HepG2 (cell line): Measurements from ENCODE around the gene PRDX5. TPM values are rescaled to one million over a fixed set of nuclear protein-coding genes. Genes with fewer than 3 reads are reported as not detected.

Experiments
- ARNTL ChIP-seq: sonication (generic); formaldehyde crosslinking; IDR thresholded peaks from 2 replicates; pipeline ENCODE4 v1.4.0; 2020; ENCODE audit warnings: mild to moderate bottlenecking, missing genetic modification reagents
- EP300 ChIP-seq, 3 experiments: sonication (generic) in 1 of 3; formaldehyde crosslinking in 1 of 3; IDR thresholded peaks; 2 replicates each; pipeline versions ENCODE4 v1.5.1 to v1.6.1; 2011 to 2020; ENCODE audit warnings: low read depth in 2 of 3, low read length in 2 of 3, borderline replicate concordance in 1 of 3, improper control_type of control experiment in 1 of 3, mild to moderate bottlenecking in 1 of 3, missing genetic modification reagents in 1 of 3, moderate library complexity in 1 of 3
- FOXO1 ChIP-seq: sonication (generic); formaldehyde crosslinking; IDR thresholded peaks from 2 replicates; pipeline ENCODE4 v1.4.0; 2020; ENCODE audit warnings: missing genetic modification reagents
- NCOA2 ChIP-seq: sonication (generic); formaldehyde crosslinking; IDR thresholded peaks from 2 replicates; pipeline ENCODE4 v1.8.0; 2022; ENCODE audit warnings: inconsistent platforms
- NFYC ChIP-seq: IDR thresholded peaks from 2 replicates; pipeline ENCODE4 v1.6.1; 2016; ENCODE audit warnings: missing genetic modification reagents, missing compliant biosample characterization
- PHF5A ChIP-seq: IDR thresholded peaks from one replicate; pipeline ENCODE4 v1.6.1; 2018; ENCODE audit warnings: low read depth, missing genetic modification reagents; ENCODE audit not compliant: unreplicated experiment
- SMYD3 ChIP-seq: sonication (generic); formaldehyde crosslinking; IDR thresholded peaks from 2 replicates; pipeline ENCODE4 v1.8.1; 2023; ENCODE audit warnings: mild to moderate bottlenecking, missing genetic modification reagents
- ZC3H4 ChIP-seq: sonication (generic); formaldehyde crosslinking; IDR thresholded peaks from 2 replicates; pipeline ENCODE4 v1.4.0; 2020; ENCODE audit warnings: missing genetic modification reagents, borderline replicate concordance
- ZNF343 ChIP-seq: sonication (generic); formaldehyde crosslinking; IDR thresholded peaks from 2 replicates; pipeline ENCODE4 v1.4.0; 2020; ENCODE audit warnings: mild to moderate bottlenecking, missing genetic modification reagents
- ZNF556 ChIP-seq: sonication (generic); formaldehyde crosslinking; IDR thresholded peaks from 2 replicates; pipeline ENCODE4 v1.4.0; 2020; ENCODE audit warnings: mild to moderate bottlenecking, missing genetic modification reagents, borderline replicate concordance
- polyA plus RNA-seq, 8 experiments: library from polyadenylated mRNA; depleted of rRNA in 3 of 8; stranded (reverse) in 7 of 8; unstranded in 1 of 8; fragments of >200 nt; fragmentation: Illumina TruSeq in 4 of 8; extraction: Trizol in 4 of 8; gene quantifications; 2 replicates each; pipeline versions ENCODE4 v1.2.1 to v1.2.3, GENCODE V29; 2011 to 2016; ENCODE audit warnings: low read depth in 4 of 8, missing spikeins in 1 of 8, mixed read lengths in 1 of 8; ENCODE audit not compliant: insufficient read depth in 1 of 8
- total RNA-seq, 5 experiments: library from RNA; depleted of rRNA; stranded (reverse); fragments of >200 nt; fragmentation: Illumina TruSeq; extraction: Trizol; gene quantifications; 2 replicates each; pipeline ENCODE4 v1.2.3, GENCODE V29; 2016; ENCODE audit warnings: low read depth in 1 of 5
- TF ChIP-seq, protein P1 (sequence below): sonication (generic); formaldehyde crosslinking; IDR thresholded peaks from 2 replicates; pipeline ENCODE4 v1.5.0; 2020; ENCODE audit warnings: missing genetic modification reagents
- TF ChIP-seq, protein P2 (sequence below): sonication (generic); formaldehyde crosslinking; IDR thresholded peaks from 2 replicates; pipeline ENCODE4 v1.8.0; 2022; ENCODE audit warnings: mild to moderate bottlenecking, missing genetic modification reagents; ENCODE audit not compliant: insufficient replicate concordance
- TF ChIP-seq, protein P3 (sequence below): sonication (generic); formaldehyde crosslinking; IDR thresholded peaks from 2 replicates; pipeline ENCODE4 v1.9.0; 2021; ENCODE audit warnings: missing genetic modification reagents, borderline replicate concordance
- TF ChIP-seq, protein P4 (sequence below): sonication (generic); formaldehyde crosslinking; IDR thresholded peaks from 2 replicates; pipeline ENCODE4 v1.4.0; 2020; ENCODE audit warnings: mild to moderate bottlenecking, missing genetic modification reagents
- TF ChIP-seq, protein P5 (sequence below): sonication (generic); formaldehyde crosslinking; IDR thresholded peaks from 2 replicates; pipeline ENCODE4 v1.5.1; 2020; ENCODE audit warnings: mild to moderate bottlenecking, missing genetic modification reagents, borderline replicate concordance
- TF ChIP-seq, protein P6 (sequence below): sonication (generic); formaldehyde crosslinking; IDR thresholded peaks from 2 replicates; pipeline ENCODE4 v1.4.0; 2020; ENCODE audit warnings: missing genetic modification reagents

Gene PRDX5
- total and polyA plus RNA-seq, 2 of the 13 experiments (the other 11 are each of a cell fraction or from before 2014, with no cell fraction given), result 215 to 311 TPM

DNA sequence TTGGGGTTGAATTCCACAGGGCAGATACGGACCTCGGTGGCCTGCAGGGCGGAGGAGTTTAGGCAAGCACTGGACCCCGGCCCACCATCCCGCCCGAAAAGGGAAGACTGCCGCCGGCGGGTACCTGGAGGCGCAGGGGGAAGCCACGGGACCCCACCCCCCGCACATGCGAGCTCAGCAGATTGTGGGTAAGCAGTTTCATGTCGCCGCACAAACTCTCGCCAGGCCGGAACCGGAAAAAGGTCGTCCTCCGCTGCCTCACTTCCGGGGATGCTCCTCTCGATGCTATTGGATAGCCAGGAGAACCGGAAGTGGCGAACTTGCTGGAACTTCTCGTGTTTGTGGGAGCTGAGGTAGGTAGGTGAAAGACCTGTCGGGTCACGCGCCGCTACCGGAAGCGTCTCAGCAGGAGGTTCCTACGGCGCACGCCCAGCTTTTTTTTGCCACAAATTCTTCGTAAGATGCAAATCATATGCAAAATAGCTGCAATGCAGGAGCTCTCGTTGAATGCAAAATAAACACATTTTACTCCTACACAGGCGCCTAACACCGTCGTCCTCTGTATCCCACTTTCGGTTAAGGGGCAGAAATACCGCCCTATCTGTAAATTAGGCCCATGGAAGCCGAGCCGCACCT, 478 bp upstream of the PRDX5 start, which contains the start of gene TRMT112 (continued):
- TF ChIP-seq ZNF556 (CRISPR knock-in tag) (peak; percentile 24; the same call in 1 of the 2 replicates), ZC3H4 (CRISPR knock-in tag) (no peak), SMYD3 (CRISPR knock-in tag) (no peak), FOXO1 (no peak), ZNF343 (CRISPR knock-in tag) (no peak), EP300 (IDR thresholded peaks at IDR 0.05; ENCODE audit: low read depth in 2 of 2, low read length in 2 of 2) (0 out of 4 replicates have a peak, but pooled peaks have one; percentile 5 to 15), EP300 (CRISPR knock-in tag; IDR thresholded peaks at IDR 0.05; ENCODE audit: borderline replicate concordance) (no peak), ARNTL (CRISPR knock-in tag) (no peak; the same call in 1 of the 2 replicates), NCOA2 (CRISPR knock-in tag) (no peak; the same call in 1 of the 2 replicates), PHF5A (CRISPR knock-in tag) (no peak), NFYC (peak; percentile 88)
- TF ChIP-seq, protein P1, sequence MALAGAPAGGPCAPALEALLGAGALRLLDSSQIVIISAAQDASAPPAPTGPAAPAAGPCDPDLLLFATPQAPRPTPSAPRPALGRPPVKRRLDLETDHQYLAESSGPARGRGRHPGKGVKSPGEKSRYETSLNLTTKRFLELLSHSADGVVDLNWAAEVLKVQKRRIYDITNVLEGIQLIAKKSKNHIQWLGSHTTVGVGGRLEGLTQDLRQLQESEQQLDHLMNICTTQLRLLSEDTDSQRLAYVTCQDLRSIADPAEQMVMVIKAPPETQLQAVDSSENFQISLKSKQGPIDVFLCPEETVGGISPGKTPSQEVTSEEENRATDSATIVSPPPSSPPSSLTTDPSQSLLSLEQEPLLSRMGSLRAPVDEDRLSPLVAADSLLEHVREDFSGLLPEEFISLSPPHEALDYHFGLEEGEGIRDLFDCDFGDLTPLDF (CRISPR knock-in tag), result no peak
- TF ChIP-seq, protein P2, sequence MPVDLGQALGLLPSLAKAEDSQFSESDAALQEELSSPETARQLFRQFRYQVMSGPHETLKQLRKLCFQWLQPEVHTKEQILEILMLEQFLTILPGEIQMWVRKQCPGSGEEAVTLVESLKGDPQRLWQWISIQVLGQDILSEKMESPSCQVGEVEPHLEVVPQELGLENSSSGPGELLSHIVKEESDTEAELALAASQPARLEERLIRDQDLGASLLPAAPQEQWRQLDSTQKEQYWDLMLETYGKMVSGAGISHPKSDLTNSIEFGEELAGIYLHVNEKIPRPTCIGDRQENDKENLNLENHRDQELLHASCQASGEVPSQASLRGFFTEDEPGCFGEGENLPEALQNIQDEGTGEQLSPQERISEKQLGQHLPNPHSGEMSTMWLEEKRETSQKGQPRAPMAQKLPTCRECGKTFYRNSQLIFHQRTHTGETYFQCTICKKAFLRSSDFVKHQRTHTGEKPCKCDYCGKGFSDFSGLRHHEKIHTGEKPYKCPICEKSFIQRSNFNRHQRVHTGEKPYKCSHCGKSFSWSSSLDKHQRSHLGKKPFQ (CRISPR knock-in tag), result no peak
- TF ChIP-seq, protein P3, sequence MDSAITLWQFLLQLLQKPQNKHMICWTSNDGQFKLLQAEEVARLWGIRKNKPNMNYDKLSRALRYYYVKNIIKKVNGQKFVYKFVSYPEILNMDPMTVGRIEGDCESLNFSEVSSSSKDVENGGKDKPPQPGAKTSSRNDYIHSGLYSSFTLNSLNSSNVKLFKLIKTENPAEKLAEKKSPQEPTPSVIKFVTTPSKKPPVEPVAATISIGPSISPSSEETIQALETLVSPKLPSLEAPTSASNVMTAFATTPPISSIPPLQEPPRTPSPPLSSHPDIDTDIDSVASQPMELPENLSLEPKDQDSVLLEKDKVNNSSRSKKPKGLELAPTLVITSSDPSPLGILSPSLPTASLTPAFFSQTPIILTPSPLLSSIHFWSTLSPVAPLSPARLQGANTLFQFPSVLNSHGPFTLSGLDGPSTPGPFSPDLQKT, result peak; percentile 32; the same call in 1 of the 2 replicates
- TF ChIP-seq, protein P4, sequence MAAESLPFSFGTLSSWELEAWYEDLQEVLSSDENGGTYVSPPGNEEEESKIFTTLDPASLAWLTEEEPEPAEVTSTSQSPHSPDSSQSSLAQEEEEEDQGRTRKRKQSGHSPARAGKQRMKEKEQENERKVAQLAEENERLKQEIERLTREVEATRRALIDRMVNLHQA (CRISPR knock-in tag), result no peak
- TF ChIP-seq, protein P5, sequence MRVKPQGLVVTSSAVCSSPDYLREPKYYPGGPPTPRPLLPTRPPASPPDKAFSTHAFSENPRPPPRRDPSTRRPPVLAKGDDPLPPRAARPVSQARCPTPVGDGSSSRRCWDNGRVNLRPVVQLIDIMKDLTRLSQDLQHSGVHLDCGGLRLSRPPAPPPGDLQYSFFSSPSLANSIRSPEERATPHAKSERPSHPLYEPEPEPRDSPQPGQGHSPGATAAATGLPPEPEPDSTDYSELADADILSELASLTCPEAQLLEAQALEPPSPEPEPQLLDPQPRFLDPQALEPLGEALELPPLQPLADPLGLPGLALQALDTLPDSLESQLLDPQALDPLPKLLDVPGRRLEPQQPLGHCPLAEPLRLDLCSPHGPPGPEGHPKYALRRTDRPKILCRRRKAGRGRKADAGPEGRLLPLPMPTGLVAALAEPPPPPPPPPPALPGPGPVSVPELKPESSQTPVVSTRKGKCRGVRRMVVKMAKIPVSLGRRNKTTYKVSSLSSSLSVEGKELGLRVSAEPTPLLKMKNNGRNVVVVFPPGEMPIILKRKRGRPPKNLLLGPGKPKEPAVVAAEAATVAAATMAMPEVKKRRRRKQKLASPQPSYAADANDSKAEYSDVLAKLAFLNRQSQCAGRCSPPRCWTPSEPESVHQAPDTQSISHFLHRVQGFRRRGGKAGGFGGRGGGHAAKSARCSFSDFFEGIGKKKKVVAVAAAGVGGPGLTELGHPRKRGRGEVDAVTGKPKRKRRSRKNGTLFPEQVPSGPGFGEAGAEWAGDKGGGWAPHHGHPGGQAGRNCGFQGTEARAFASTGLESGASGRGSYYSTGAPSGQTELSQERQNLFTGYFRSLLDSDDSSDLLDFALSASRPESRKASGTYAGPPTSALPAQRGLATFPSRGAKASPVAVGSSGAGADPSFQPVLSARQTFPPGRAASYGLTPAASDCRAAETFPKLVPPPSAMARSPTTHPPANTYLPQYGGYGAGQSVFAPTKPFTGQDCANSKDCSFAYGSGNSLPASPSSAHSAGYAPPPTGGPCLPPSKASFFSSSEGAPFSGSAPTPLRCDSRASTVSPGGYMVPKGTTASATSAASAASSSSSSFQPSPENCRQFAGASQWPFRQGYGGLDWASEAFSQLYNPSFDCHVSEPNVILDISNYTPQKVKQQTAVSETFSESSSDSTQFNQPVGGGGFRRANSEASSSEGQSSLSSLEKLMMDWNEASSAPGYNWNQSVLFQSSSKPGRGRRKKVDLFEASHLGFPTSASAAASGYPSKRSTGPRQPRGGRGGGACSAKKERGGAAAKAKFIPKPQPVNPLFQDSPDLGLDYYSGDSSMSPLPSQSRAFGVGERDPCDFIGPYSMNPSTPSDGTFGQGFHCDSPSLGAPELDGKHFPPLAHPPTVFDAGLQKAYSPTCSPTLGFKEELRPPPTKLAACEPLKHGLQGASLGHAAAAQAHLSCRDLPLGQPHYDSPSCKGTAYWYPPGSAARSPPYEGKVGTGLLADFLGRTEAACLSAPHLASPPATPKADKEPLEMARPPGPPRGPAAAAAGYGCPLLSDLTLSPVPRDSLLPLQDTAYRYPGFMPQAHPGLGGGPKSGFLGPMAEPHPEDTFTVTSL, result no peak
- TF ChIP-seq, protein P6, sequence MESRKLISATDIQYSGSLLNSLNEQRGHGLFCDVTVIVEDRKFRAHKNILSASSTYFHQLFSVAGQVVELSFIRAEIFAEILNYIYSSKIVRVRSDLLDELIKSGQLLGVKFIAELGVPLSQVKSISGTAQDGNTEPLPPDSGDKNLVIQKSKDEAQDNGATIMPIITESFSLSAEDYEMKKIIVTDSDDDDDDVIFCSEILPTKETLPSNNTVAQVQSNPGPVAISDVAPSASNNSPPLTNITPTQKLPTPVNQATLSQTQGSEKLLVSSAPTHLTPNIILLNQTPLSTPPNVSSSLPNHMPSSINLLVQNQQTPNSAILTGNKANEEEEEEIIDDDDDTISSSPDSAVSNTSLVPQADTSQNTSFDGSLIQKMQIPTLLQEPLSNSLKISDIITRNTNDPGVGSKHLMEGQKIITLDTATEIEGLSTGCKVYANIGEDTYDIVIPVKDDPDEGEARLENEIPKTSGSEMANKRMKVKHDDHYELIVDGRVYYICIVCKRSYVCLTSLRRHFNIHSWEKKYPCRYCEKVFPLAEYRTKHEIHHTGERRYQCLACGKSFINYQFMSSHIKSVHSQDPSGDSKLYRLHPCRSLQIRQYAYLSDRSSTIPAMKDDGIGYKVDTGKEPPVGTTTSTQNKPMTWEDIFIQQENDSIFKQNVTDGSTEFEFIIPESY (CRISPR knock-in tag), result no peak
